Stimulated activated CD8-positive, alpha-beta memory T cell treated with anti-CD3 and anti-CD28 coated beads, Interleukin-4, amount 100 ng/mL, for 4 hours (primary cell): Measurements from ENCODE around the gene EXOC6B.

Source experiments
- DNase-seq, 2 donors: peaks; one replicate each; pipeline ENCODE4 v3.0.0-alpha.2; 2020; ENCODE audit warnings: low read depth in 2 of 2, low spot score in 1 of 2

Gene EXOC6B

GRCh38 chr2:72183016-72183415 lies 642.8 kb downstream of the EXOC6B start:
- no peak for DNase-seq

DNA sequence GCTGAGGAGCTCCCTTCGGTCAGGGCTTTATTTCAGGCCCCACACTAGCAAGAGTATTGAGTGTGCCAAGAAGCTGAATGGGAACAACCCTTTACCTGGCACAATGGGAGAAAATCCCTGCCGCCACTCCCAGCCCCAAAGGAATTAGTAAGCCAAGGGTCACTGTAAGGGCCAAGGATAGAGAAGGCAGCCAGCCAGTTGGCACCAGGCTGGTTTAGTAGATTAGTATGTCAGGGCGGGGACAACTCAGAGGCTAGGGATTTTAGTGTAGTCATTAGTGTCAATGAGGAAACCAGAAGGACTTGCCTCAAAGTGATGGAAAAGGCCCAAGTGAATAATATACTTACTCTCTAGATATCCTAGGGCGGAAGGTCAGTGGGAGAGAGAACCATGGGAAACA lies 643.3 kb downstream of the EXOC6B start:
- no peak for DNase-seq

DNA sequence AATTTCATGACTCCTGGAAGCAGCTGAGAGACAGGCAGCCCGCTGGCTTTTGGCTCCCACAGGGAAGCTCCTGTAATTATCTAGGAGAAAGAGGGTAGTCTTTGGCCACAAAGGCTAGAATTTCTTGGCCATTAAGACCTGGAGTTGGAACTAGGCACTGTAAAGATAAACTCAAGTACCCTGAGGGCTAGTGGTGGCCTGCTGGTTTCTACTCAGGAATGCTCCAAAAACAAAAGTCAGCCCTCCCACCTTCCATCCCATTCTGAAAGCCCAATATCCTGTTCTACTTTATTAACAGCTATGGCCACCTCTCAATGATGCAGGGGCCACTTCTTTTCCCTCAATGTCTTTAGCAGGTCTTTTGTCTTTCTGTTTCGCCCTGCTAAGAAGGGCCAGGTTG lies 644.2 kb downstream of the EXOC6B start:
- no peak for DNase-seq

DNA sequence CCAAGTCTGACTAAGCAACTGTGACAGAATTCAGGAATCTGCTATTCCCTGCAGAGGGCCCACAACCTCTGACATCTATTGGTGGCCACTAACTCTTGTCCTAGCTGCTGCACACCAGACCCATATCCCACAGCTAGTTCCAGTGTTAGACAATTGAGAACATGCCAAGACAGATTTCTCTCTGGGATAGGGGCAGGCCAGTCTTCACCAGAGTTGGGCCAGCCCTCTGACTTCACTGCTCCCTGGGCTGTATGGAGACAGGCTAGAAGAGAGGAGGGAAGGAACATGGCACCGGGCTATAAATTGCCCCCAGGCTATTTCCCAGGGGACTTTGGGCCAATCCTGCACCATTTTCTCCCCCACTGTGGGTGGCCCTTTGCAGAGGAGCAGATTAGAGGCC lies 645.5 kb downstream of the EXOC6B start:
- DNase-seq: no peak

DNA sequence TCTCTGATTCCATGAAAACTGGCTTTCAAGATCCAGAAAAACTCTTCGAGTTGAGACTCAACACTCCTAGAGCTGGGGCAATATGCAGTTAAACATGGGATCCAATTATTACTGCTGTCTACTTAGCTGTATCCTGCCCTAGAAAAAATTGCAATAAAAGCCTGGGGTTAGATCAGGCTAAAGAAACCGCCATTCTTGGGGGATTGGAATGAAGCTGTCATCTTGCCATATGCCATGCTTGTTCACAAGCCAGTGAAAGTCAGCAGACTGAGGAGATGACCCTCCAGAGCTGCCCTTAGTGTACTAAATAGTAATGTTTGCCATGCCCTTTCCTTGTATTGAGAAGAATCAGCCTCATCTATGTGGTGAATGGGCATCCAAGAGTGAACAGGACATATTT lies 647.3 kb downstream of the EXOC6B start:
- no peak for DNase-seq

DNA sequence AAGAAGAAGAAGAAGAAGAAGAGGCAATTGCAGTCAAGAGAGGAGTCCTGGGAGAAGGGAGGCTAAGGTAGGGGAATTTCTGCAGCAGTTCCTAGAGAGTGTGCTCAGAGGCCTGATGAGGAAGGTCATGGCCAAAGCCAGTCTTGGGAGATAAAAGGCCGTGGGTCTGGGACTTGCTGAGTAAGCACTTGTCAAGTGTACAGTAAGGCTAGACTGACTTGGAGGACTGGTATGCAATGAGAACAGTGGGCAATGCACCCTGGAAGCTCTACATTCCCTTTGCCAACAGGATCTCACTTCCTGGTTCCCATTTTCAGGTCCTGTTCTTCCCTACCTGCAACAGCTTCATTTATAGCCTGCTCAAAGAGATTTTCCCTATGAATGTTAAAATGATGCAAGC lies 649.6 kb downstream of the EXOC6B start:
- no peak for DNase-seq

DNA sequence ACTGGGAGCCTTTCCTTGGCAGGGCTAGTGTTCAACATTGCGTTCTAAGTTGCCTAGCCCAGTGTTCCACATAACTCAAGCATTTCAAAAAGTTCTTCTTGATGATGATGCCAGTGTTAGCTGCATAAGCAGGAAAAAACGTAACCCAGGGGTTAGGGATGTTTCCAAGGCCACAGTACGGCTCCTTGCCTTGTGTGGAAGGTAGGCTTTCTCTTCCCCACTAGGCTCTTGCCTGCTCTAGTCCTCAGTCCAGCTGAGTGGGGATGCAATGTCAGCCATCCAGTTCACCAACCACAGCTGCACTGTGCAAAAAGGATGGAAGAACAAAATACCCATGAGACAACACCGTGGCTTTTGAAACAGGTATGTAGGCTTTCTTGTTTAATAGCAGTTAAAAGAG lies 650.2 kb downstream of the EXOC6B start:
- no peak for DNase-seq

- no peak for DNase-seq
Measured at GRCh38 chr2:72173640-72174321, 652.1 kb downstream of the EXOC6B start.

DNA sequence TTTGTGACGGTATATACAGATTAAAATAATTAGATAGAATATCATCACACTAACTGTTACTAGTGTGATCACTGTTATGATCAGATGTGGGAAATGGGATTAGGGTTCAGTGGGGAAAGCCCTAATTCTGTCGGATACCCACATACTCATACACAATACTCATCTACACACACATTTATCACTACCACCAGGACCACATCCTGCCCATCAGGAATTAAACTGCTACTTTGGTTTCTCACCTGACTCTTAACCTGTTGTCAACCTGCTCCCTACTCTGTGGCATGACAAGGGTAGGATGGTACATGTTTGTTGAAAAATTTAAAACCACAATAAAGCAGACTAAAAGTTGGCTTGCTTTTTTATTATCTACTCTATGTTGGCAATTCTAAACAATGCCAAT lies 653.4 kb downstream of the EXOC6B start:
- DNase-seq: no peak

DNA sequence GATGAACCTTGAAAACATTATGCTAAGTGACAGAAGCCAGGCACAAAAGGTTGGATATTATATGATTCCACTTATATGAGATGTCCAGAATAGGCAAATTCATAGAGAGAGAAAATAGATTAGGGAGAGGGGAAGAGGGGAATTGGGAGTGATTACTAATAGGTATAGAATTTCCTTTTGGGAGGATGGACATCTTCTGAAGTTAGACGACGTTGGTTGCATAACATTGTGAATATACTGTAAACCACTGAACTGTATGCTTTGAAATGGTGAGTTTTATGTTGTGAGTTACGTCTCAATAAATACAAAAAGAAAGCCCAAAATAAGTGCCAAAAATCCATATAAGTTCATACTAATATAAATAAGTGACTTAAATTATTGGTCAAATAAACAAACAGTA lies 659.6 kb downstream of the EXOC6B start:
- DNase-seq: no peak

GRCh38 chr2:72165792-72166191 lies 660.0 kb downstream of the EXOC6B start:
- no peak for DNase-seq

GRCh38 chr2:72162574-72162973 lies 663.3 kb downstream of the EXOC6B start:
- no peak for DNase-seq

DNA sequence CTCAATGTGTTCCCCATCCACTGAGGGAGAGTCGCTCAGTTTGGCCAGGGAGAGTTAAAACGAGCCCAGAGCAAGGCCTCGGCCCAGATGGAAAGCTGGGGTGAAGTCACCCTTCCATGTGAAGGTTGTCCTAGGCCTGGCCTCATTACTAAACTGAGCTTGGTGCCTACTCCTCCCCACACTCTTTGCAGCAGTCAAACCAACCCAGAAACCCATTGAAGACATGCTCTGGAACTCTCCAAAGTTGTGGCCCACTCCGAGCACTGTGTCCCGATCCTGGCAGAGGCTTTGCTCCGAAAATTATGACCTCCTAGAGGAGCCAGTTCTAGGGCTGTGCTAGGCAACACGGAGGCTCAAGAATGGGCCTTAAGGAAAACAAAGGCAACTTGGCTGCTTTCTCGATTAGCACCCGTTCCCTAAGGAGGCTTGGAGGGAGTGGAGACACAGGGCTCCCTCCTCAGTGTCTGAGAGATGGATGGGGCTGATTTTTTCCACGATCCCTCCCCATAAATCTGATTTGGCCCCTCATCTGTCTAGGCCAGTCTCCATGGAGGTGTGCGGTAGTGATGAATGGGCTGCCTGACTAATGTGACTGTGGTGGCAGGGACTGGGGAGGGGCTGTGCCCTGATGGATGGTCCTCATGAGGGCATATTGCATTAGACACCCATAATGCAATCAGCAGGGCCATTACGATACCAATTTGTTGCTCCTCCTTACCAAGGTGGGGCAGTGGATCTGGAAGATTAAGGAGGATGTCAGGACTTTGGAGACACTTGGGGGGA lies 666.4 kb downstream of the EXOC6B start:
- no peak for DNase-seq

GRCh38 chr2:72157871-72158771 lies 667.7 kb downstream of the EXOC6B start:
- DNase-seq: no peak

- DNase-seq: no peak
Measured at GRCh38 chr2:72156872-72157271, 669.0 kb downstream of the EXOC6B start.

GRCh38 chr2:72155737-72156136 lies 670.1 kb downstream of the EXOC6B start:
- no peak for DNase-seq

- DNase-seq: no peak
Measured at GRCh38 chr2:72155151-72155550, 670.7 kb downstream of the EXOC6B start.

GRCh38 chr2:72154386-72154975 lies 671.4 kb downstream of the EXOC6B start:
- DNase-seq: no peak

DNA sequence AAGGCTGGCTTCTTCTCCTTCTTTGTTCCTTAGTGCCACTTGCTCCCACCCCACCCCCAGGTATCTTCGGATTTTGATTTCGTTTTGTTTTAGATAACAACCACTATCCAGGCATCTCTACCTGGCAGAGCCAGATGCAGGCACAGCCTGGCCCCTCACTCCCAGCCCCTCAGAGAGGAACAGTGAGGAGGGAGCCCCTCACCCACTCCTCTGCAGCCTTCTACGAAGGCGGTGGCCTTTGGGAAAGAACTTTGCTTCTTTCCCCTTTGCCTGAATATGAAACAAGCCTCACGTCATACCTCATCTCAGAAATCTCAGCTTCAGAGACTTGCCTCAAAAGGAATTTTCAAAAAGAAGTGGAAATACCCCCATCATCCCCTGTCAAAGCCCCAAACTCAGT lies 671.9 kb downstream of the EXOC6B start:
- DNase-seq: no peak

- no peak for DNase-seq
Measured at GRCh38 chr2:72153026-72153791, 672.6 kb downstream of the EXOC6B start.
